Measurements from ENCODE around the gene SORCS1. TPM values are rescaled to one million over a fixed set of nuclear protein-coding genes. Genes with fewer than 3 reads are reported as not detected.

The SORCS1 gene
- total RNA-seq, 1 experiment from 2014 or later = not detected

DNA sequence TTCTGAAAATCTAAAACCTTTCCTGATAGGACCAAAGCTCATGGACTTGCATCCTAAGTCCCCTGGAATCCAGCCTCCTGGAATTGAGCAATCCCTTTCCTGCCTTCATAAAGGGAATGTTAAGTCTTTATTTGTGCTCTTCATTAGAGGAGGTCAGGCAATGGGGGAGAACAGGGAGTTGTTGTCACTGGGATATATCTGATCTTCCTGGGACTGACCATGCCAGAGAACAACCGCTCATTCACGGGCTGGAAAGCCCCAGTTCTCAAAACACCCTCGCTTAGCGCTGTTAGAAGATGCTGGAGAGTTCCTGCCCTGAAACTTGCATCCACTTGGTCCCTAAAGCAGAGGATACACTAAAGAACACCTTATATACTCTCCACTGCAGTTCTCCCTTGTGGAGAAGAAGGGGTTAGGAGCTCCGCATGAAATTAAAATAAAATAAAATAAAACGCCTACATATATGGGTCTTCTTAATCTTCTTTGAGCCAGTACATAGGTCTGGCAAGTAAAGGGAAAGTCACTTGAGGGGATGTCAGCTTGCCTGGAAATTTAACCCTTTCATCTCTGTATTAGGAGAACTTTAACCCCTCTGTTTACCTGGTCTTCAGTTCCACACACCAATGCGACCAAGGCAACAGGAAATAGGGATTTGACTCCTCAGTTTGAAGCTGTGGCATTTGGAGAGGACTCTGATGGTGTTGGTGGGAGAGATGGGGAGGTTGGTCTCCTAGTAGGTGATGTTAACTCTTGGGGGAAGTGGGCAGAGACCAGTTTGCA lies 1.2 kb downstream of the SORCS1 start (continued):
- TF ChIP-seq CTCF (IDR thresholded peaks at IDR 0.05 in 2 of 3, conservative IDR thresholded peaks at IDR 0.05 in 1 of 3; ENCODE audit: borderline replicate concordance in 1 of 3, insufficient read depth in 1 of 3, low read depth in 2 of 3, low read length in 2 of 3) (no peak), SIN3A (IDR thresholded peaks at IDR 0.05; ENCODE audit: low read depth) (no peak), CEBPB (IDR thresholded peaks at IDR 0.05; ENCODE audit: low read depth) (no peak)

DNA sequence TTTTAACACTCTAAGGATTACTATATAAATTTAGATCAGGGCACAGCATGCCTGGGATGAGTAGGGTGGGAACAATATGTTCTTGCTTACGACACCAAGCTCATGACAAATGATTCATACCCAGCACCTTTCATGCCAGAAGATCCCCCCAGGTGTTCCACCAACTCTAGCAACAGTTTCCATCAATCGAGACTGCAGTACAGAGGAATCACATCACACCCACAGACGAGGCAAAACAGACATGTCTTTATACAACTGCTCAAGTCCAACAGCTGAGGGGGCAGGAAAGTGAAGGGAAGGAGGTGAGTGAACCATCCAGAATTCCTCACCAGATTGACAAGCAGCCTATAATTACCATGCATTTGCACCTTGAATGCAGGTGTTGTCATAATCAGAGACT lies 3.6 kb downstream of the SORCS1 start:
- H3K4me1 ChIP-seq (ENCODE audit: control insufficient read depth in 1 of 2, insufficient read depth in 2 of 2, low read length in 2 of 2) = no peaks in the 10 kb centered on the region
- H3K9me3 ChIP-seq (ENCODE audit: control insufficient read depth in 1 of 2, insufficient read depth in 1 of 2, low read depth in 1 of 2, low read length in 2 of 2) = peaks cover 32 to 57% of the 10 kb centered on the region in 2 experiments; a peak in 3 of 4 replicates
- POLR2A ChIA-PET = no interaction called here
- H3K9ac ChIP-seq (ENCODE audit: low read length) = no peak overlapping the region
- no peaks in the 10 kb centered on the region for H4K20me1 ChIP-seq (ENCODE audit: insufficient read depth)
- no peaks in the 10 kb centered on the region for H3K27me3 ChIP-seq (ENCODE audit: insufficient read depth, low read length)
- H3K4me2 ChIP-seq (ENCODE audit: low read length) = no peak overlapping the region
- no peak overlapping the region for H3K27ac ChIP-seq (ENCODE audit: low read depth, low read length)
- RAD21 ChIA-PET (ENCODE audit: low non-redundant PET in 1 of 2, low total read pairs in 2 of 2, uncharacterized antibody in 2 of 2, unreplicated experiment in 2 of 2) = no interaction called here
- no peaks in the 10 kb centered on the region for H3K79me2 ChIP-seq (ENCODE audit: insufficient read depth, low read length)
- ATAC-seq (no peak), DNase-seq (ENCODE audit: low read depth, low spot score) (no peak)
- no peak overlapping the region for H3K4me3 ChIP-seq (replicated peaks in 1 of 2; ENCODE audit: low read depth in 1 of 2, low read length in 2 of 2)
- CTCF ChIA-PET = no interaction called here
- TF ChIP-seq SP1 (IDR thresholded peaks at IDR 0.05; ENCODE audit: low read depth) (no peak), MAX (IDR thresholded peaks at IDR 0.05) (no peak), ZNF274 (IDR thresholded peaks at IDR 0.05; ENCODE audit: low read depth, low read length) (no peak), SRF (IDR thresholded peaks at IDR 0.05; ENCODE audit: low read depth) (no peak), ZFX (IDR thresholded peaks at IDR 0.05) (no peak), EZH2 (IDR thresholded peaks at IDR 0.05) (no peak), REST (IDR thresholded peaks at IDR 0.05; ENCODE audit: low read depth) (no peak), POLR2A (IDR thresholded peaks at IDR 0.05; ENCODE audit: borderline replicate concordance, extremely low read depth, insufficient read depth, insufficient read length) (no peak), YY1 (IDR thresholded peaks at IDR 0.05; ENCODE audit: extremely low read depth, insufficient replicate concordance, low read depth, low read length) (no peak), TCF7L2 (IDR thresholded peaks at IDR 0.05; ENCODE audit: borderline replicate concordance, extremely low read depth, insufficient read depth, insufficient read length) (no peak), FOSL1 (IDR thresholded peaks at IDR 0.05; ENCODE audit: low read depth) (no peak), JUND (IDR thresholded peaks at IDR 0.05) (no peak)
- TF ChIP-seq, protein P1, sequence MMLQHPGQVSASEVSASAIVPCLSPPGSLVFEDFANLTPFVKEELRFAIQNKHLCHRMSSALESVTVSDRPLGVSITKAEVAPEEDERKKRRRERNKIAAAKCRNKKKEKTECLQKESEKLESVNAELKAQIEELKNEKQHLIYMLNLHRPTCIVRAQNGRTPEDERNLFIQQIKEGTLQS (IDR thresholded peaks at IDR 0.05) = no peak
- H3K36me3 ChIP-seq (ENCODE audit: control insufficient read depth in 1 of 2, insufficient read depth in 2 of 2, low read length in 2 of 2) = no peaks in the 10 kb centered on the region
- BruUV-seq (replicated peaks) = no TSS peak
- H3K9me2 ChIP-seq (ENCODE audit: insufficient read depth) = no peaks in the 10 kb centered on the region
- H2AFZ ChIP-seq (ENCODE audit: low read depth, low read length, poor library complexity, severe bottlenecking) = no peak overlapping the region
- intact Hi-C loops (cut with micrococcal nuclease) = no loop called here

Data from HCT116 (cell line).